ENCODE data around the gene ABR.
"Not testable (repeated sequence)": the region's sequence is repeated elsewhere in the genome, so short reads cannot be mapped to it uniquely, and the experiment has no call there.

ABR gene

DNA sequence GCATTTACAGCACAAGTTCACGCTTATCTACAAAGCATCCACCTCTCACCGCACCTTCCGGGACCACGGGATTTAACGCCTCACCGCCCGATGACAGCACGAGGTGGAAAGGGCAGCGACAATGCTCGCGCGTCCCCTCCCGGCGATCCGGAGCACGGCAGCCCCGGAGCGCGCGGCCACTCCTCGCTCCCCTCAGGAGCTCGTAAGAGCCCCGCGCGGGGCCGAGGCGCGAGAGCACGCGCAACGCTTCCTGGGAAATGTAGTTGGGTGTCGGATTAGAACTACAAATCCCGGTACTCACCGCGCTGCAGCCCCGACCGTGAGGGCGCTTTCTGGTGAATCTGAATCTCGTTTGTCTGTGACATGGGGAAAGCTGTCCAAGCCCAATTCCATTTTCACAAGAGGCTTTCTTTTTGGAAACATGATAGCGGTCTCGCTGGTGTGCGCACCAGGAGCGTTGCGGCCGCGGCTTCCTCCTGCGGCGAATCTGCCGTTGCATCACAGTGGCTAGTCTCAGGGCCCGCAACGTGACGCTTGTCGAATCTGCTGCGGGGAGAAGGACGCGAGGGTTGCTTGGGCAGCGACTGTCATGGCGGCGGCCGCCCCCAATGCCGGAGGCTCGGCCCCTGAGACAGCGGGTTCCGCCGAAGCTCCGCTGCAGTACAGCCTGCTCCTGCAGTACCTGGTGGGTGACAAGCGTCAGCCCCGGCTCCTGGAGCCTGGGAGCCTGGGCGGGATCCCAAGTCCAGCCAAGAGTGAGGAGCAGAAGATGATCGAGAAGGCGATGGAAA, 183.0 kb downstream of the ABR start, which contains the start of gene TIMM22:
Gene TIMM22, plus strand, starts transcription at position 576 of the 791 bp plus-strand sequence. Its CDS starts 14 bp downstream, at position 590.
- peak; percentile 51 to 99 (median 91) for DNase-seq

DNA sequence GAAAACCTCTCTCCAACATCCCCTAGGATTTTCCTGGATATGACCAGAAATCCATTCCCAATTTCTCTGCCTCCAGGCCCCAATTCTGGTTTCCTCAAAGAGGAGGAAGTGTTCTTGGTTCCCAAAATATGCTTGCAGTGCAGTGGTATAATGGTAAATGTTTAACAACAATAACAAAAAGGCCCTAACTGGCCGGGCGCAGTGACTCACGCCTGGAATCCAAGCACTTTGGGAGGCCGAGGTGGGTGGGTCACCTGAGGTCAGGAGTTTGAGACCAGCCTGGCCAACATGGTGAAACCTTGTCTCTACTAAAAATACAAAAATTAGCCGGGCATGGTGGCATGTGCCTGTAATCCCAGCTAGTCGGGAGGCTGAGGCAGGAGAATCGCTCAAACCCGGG, 184.5 kb downstream of the ABR start:
- not testable (repeated sequence) for DNase-seq

DNA sequence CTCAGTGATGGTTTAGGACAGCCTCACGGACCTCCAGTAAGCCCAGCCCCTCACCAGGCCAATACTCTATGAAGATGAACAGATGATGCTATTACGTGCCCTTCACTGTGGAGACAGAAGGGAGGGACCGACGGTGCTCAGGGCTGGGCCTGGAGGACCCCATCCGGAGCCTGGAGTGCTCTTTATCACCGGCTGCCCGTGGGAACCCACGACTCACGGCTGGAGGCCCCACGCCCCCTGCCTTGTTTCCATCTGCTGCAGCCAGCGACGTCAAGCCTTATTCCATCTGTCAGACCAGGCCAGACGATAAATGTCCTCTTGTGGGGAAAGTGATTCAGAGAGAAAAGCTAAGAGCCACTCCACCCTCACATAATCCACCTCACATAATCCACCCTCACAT, 186.8 kb downstream of the ABR start:
- no peak for DNase-seq

DNA sequence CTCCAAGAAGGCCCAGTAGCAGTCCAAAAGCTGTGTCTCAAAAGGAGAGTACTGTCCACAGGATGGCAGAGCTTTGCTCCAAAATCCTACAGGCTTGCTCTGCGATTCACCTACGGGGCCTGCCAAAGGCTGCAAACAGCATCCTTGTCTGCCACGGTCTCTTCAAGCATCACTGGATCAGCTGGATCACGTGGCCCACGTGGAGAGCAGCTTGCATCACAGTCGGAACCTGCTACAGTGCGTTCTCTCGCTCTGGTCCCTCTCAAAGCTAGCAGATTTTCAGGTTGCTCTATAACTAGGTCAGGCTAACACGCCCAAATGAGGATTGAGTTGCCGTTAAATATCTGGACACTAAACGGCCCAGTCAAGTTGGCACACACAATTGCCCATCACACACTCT, 191.2 kb downstream of the ABR start:
- DNase-seq = no peak

DNA sequence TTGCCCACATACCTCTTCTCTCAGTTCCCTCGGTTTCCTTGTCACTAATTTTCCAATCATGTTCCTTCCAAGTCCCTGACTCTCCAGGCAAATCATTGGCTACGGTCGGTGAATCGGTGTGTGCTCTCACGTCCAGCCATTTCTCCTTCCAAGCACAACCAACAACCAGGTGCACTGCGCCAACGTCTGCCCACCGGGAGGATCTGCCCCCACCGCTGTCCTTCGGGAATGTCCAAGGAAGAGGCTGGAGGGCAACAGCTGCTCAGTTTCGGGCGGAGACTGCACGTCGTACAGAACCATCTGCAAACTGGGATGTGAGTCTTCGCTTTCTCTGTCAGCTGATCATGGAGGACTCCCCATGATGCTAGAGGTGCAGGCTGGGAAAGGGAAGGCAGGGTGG, 191.8 kb downstream of the ABR start:
- no peak for DNase-seq

DNA sequence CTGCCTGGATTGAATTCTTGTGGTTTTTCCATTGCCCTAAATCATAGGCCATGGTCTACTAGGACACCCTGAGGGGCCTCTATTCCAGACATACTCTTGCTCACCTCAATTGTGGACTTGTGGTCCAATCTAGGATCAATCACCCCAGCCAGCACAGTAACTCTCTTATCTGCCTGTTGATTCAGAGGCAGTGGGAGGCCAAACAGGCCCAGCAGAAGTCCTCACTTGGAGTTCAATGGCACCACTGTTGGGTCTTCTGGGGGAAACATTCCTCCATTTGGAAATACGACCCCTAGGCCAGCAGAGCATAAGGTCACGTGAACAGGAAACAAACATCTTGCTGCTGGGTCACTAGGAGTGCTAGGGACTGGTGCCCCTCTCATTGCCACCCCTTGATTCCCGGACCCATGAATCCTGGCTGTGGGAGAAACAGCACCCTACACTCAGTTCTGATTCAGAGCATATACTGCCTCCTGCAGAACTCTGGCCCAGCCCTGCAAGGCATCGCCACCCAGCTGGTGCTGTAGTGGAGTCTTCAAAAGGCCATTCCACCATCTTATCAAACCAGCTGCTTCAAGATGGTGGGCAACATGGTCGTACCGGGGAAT, 193.4 kb downstream of the ABR start:
- DNase-seq = no peak

DNA sequence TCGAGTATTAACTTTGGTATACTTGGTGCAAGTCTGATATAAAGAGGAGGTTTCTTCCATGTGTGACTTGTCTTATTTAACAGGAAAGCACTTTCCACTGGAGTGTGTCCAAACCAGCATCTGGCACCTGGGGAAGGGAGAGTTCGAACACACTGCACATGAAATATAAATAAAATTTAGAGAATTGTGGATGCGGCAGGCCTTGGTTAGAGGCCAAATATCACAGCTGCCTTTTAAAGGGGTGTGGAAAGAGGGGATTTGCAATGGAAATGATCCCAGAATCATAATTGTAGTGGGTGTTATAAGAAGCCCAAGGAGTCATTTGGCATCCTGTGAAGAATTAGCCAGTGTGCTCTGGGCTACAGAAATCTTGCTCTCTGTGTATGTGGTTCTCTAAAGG, 195.9 kb downstream of the ABR start:
- no peak for DNase-seq

DNA sequence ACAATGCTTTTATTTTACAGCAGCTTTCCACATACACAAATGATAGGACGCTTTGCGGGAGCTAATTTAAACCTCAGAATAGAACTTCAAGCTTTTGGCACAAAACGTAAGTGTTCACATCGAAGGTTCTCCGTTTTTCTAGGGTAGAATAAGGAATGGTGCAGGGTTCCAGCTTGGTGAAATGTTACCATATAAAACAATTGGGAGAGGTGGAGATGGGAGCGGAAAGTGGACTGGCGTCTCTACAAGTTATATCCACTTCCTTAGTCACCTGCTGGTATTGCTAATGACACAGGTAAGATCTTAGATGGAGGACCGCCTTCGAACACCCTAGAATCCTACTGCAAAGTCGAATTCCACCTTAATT, 198.5 kb downstream of the ABR start:
- no peak for DNase-seq

DNA sequence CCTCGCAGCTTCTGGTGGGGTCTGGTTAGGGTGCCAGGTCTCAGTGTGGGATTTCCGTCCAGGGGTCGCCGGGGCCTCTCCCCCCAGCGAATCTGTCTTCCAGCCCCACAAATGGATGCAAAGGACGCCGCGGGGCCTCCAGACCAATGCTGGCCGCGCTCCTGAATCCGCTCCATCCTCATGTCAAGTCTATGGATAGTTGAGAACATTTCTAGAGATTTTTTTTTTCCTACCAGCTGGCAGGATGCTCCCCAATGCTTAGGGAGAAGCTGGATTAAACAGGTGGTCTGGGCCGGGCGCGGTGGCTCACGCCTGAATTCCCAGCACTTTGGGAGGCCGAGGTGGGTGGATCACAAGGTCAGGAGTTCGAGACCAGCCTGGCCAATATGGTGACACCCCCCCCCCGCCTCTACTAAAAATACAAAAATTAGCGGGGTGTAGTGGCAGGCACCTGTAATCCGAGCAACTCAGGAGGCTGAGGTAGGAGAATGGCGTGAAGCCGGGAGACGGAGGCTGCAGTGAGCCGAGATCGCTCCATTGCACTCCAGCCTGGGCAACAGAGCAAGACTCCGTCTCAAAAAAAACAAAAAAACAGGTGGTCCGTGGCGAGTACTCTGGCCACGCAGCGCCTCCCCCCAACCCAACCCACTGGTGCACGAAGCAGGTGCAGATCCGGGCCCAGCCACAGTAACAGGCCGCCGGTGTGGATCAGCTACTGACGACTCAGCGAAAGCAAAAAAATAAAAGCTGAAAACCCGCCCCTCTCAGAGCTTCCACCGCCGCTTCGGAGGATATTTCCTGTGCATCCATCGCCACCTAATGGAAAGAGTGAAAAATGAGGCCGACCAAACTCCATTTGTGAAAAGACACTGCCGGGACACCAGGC, 199.1 kb downstream of the ABR start:
- peak in 56 of 58 donors; percentile 10 to 82 (median 62) for DNase-seq

DNA sequence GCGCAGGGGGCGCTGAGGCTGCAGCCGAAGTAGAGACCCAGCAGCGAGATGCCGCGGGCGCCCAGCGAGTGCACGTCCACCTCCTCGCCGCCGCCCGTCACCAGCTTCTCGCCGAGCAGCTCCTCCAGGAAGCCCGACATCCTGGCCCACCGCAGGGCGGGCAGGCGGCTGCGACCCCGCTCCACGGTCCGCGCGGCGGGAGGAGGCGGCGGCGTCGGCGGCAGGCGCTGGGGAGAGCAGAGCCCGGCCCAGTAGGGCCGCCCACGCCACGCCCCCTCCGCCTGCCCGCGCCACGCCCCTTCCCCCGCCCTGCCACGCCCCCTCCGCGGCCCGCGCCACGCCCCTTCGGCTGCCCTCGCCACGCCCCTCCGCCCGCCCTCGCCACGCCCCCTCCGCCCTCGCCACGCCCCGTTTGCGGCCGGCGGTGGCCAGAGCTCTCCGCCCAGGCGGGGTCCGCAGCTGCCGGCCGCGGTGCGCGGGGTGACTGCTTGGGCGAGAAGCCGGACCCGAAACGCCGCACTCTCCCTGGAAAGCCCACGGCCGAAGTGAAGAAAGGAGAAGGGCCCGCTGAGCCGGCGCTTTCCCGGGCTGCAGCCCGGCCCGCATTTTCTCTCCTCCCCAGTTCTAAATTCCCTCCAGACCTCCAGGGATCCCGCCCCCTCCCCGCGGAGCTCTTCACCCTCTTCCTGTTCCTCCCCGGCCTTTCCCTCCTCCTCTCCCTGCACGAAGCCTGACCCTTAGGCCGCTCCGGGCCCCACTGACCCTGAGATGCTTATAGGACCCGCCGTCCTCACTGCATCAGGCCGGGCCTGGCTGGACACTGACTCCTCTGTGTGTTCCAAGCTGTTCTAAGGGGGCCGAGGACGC, 200.0 kb downstream of the ABR start, which contains the start of gene NXN:
Gene NXN, minus strand, starts transcription at position 238 of the 867 bp plus-strand sequence.
- peak in 56 of 58 donors; percentile 18 to 92 (median 83) for DNase-seq

DNA sequence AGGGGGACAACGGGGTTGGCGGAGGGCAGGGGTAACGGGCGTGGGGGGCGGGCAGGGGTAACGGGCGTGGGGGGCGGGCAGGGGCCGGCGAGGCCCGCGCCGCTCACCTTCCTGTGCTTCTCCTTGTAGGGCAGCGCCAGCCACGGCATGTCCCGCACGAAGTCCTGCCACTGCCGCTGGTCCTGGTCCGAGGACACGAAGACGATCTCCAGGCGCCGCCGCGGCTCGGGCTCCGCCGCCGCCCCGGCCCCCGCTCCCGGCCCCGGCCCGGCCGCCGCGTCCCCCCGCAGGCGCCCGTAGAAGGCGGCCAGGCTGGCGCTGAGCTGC, 200.6 kb downstream of the ABR start:
- DNase-seq = no peak

DNA sequence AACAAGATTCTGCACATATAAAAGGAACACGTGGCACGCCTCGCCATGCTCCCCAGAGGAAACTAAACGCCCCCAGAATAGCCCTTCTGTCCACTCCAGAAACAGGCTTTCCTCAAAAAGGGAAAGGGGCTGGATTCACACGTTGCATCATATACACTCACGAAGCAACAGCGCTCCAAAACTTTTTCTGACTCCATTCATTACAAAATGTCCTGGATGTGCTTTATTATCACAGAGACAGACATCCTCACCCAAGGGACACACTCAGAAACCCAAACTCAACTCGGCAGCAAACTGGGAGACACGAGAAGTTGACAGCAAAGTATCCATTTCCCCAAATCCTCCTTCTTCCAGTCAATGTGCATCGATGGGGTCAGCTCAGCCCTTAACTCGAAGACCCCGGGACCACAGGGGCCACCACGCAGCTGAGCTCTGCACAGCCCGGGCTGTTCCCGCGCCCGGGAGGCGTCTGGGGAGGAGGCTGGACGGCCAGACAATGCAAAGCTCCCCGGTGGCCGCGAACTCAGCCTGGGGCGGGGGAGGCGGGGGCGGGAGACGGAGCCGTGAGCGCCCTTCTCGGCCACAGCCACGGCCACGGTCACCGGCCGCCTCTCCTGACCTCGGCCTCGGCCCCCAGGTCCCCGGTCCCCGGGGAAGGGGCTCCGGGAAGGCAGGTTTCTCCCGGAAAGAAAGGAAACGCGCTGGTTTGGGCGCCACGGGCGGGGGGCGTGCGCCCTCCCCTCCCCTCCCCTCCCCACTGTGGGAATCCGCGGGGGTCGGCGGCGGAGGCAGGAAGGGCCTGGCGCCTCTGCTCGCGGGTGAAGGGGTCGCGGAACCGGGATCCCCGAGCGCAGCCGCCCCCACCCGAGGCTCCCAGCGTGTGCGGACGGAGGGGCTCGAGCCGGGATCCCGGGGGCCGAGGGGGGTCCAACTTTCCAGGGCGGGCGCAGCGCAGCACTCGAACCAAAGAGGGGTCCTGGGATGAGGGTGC, 201.4 kb downstream of the ABR start:
- no peak for DNase-seq

DNA sequence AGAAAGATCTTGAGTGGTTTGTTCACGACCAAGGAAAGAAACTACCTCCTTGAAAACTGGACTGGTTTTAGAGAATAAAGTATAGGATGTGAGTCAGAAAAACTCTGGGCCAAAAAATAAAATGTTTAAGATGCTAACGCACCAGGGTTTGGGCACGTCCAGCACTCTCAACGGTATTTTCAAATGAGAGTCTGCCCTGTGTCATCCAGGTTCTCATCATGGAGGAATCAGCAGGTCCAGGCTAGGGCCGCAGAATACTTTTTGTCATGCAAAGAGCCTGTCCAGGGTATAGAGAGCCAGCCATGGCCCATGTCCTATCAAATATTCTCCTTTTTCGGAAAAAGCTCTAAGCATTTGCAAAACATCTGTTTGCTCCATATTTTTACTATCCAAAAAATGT, 202.6 kb downstream of the ABR start:
- DNase-seq = no peak

DNA sequence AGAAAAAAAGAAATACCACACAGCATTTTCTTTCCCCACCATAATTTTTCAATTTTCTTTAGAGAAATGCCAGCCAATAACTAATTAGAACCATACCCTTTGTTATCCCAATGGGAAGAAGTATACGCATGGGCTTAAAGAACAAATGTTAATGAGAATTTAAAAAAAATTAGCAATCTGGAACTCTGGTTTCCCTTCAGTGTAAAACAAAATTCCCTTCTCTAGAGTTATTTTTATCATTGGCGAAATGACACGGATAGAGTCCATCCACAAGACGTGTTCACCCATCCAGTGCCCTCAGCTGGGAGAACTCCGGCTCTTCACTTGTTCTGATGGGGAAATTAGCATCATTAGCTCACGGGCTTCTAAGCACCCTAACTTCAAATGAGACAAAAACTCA, 203.5 kb downstream of the ABR start:
- no peak for DNase-seq

DNA sequence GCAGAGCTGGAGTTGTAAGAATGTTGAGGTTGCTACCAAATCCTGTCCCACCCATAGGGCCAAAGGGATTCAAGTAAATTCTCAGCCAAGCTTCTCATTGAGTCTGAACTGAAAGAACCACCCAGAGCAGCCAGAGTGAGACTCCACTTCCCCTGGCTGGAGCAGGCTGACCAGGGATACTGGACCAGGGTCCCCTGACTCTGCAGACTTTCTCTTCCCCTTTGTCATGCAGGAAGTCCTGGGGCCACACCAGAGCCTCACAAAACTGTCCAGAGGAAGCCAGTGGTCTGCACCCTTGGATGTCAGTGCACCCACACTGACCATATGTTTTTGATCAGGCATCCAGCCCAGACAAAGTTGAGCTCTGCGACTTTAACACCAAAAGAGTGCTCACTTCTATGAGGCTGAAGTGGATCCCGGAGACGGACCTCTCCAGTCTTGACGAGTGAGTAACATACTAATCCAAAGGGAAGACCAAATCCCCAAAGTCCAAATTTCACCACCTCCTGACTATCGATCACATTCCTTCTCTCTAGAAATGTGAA, 204.3 kb downstream of the ABR start:
- peak in 25 of 58 donors; percentile 4 to 32 (median 13) for DNase-seq

DNA sequence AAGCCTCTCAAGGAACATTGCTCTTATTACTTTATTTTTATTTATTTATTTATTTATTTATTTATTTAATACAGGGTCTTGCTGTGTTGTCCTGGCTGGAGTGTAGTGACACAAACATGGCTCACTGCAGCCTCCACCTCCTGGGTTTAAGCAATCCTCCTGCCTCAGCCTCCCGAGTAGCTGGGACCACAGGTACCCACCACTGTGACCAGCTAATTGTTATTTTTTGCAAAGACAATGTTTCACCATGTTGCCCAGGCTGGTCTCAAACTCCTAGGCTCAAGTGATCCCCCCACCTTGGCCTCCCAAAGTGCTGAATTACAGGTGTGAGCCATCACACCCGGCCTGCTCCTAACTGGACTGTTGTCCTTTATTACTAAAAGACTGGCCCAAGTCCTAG, 205.0 kb downstream of the ABR start:
- DNase-seq = not testable (repeated sequence)

DNA sequence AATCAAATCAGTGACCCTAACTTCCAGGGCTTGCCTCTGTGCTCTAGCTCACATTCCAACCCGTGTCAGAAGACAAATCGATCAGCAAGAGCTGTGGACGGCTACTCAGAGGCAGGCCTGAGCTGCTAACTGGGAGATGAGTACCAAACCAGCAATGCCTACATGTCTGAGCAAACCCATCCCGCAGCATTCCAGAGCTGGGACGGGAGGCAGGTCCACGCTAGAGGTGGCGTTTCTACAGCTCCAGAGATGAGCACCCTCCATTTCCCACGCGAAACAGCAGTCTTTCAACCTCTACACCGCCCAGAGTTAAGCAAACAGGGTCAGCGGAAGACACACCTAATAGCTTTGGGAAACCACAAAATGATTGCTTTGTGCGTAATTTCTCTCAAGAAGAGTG, 206.7 kb downstream of the ABR start:
- DNase-seq = no peak

DNA sequence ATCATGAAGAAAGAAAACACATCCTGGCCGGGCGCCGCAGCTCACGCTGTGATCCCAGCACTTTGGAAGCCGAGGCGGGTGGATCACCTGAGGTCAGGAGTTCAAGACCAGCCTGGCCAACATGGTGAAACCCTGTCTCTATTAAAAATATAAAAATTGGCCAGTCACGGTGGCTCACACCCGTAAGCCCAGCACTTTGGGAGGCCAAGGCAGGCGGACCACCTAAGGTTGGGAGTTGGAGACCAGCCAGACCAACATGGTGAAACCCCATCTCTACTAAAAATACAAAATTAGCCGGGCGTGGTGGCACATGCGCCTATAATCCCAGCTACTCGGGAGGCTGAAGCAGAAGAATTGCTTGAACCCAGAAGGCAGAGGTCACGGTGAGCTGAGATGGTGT, 207.9 kb downstream of the ABR start:
- not testable (repeated sequence) for DNase-seq

DNA sequence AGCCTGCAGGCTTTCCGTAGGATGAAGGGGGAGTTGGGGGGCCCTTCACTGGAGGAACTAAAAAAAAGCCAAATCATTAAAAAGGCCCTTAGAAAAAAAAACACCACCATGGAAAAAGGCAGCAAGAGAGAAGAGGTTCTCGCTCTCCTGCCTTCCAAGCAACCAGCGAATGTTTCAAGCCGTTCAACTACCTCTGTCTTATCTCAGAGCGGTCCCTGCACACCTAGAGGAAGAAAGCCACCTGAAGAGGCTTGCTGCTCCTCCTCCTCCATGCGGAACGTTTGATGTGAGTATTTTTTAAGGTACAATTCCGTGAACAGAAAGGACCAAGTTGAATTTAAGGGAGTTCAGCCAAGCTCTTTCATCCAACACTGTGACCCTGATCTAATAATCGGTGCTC, 209.4 kb downstream of the ABR start:
- DNase-seq = no peak

Measured in anterior cingulate cortex (tissue), 58 donors.